Transverse colon (tissue), 4 donors: ENCODE data around the gene ETV6.

Source experiments
- CTCF ChIP-seq, 5 experiments: fragments of 200-600 bp in 3 of 5; fragments of 450-650 bp in 2 of 5; sonication (generic) in 3 of 5; IDR thresholded peaks; 1 replicate in 2 of 5; 2 replicates in 3 of 5; pipeline ENCODE4 v1.5.1; 2016 to 2017; ENCODE audit warnings: antibody characterized with exemption in 5 of 5, inconsistent platforms in 3 of 5, mild to moderate bottlenecking in 2 of 5, moderate library complexity in 1 of 5
- POLR2A ChIP-seq: fragments of 450-650 bp; IDR thresholded peaks from one replicate; pipeline ENCODE4 v1.6.1; 2016; ENCODE audit warnings: antibody characterized with exemption, mild to moderate bottlenecking, moderate library complexity
- POLR2AphosphoS5 ChIP-seq, 3 donors: sonication (generic); formaldehyde crosslinking; IDR thresholded peaks; one replicate each; pipeline ENCODE4 v1.6.1; 2016; ENCODE audit warnings: antibody characterized with exemption in 3 of 3

- no peak for TF ChIP-seq CTCF (IDR thresholded peaks at IDR 0.05)
- TF ChIP-seq POLR2AphosphoS5 (IDR thresholded peaks at IDR 0.05), result no peak
- TF ChIP-seq POLR2A, result no peak
These were observed 12.1 kb downstream of the ETV6 start for GRCh38 chr12:11661491-11662089.
